A549 (cell line): ENCODE measurements around the gene COL13A1. TPM values are rescaled to one million over a fixed set of nuclear protein-coding genes. Genes with fewer than 3 reads are reported as not detected.

Experiments
- ATAC-seq, 2 experiments: fragments of 200-7000 bp in 1 of 2; fragments of >200 bp in 1 of 2; cut with Nextera tagmentation in 1 of 2; cut with Tn5 transposase in 1 of 2; 3 replicates each; pipeline versions ENCODE4 v1.8.0 to v1.9.1; 2018 to 2020; ENCODE audit warnings: mild to moderate bottlenecking in 1 of 2, moderate library complexity in 1 of 2
- CTCF ChIA-PET: fragments of 300-600 bp; sonication (Branson Sonifier 250); formaldehyde crosslinking; extraction: SDS; loops from one replicate; lab custom pipeline; 2021; ENCODE audit warnings: antibody characterized with exemption, inconsistent platforms; lab: Yijun Ruan, JAX
- POLR2A ChIA-PET: fragments of 350-600 bp; formaldehyde crosslinking; extraction: SDS; loops from one replicate; lab custom pipeline; 2021; ENCODE audit warnings: antibody characterized with exemption, inconsistent platforms; lab: Yijun Ruan, JAX
- DNase-seq, 2 experiments: peaks; one replicate each; pipeline versions ENCODE4 v3.0.0 to v3.0.0-alpha.2; 2011 to 2016; ENCODE audit warnings: low read depth in 1 of 2, low spot score in 1 of 2
- FAIRE-seq: peaks from 2 replicates; lab custom pipeline; 2011; peaks lifted over from hg19 to GRCh38; lab: Jason Lieb, UNC
- H3K27ac ChIP-seq, 2 experiments: fragments of >200 bp; sonication (Bioruptor Twin); formaldehyde crosslinking; 3 replicates each; pipeline ENCODE4 v1.5.1; 2016 to 2017
- H3K4me1 ChIP-seq: fragments of >200 bp; sonication (Bioruptor Twin); formaldehyde crosslinking; 3 replicates; pipeline ENCODE4 v1.6.1; 2016
- H3K4me2 ChIP-seq: fragments of >200 bp; sonication (Bioruptor Twin); formaldehyde crosslinking; 3 replicates; pipeline ENCODE4 v1.6.1; 2016
- H3K4me3 ChIP-seq: fragments of >200 bp; sonication (Bioruptor Twin); formaldehyde crosslinking; 3 replicates; pipeline ENCODE4 v1.5.1; 2016
- H3K9me3 ChIP-seq: fragments of >200 bp; sonication (Bioruptor Twin); formaldehyde crosslinking; 3 replicates; pipeline ENCODE4 v1.6.1; 2016
- BHLHE40 ChIP-seq: IDR thresholded peaks from 2 replicates; pipeline ENCODE4 v1.6.1; 2012; ENCODE audit warnings: low read depth, low read length, inconsistent platforms
- EHF ChIP-seq: fragments of 250-450 bp; sonication (Bioruptor Pico); IDR thresholded peaks from 2 replicates; pipeline ENCODE4 v1.5.0; 2020; ENCODE audit warnings: mild to moderate bottlenecking
- HOXB13 ChIP-seq: fragments of 250-450 bp; sonication (Bioruptor Pico); IDR thresholded peaks from 2 replicates; pipeline ENCODE4 v1.5.0; 2020; ENCODE audit warnings: low read depth, mild to moderate bottlenecking, moderate library complexity
- HOXB5 ChIP-seq: fragments of 250-450 bp; sonication (Bioruptor Pico); IDR thresholded peaks from 2 replicates; pipeline ENCODE4 v1.5.0; 2020; ENCODE audit warnings: mild to moderate bottlenecking, moderate library complexity
- JUN ChIP-seq, 2 experiments: fragments of >200 bp; sonication (Bioruptor Twin); formaldehyde crosslinking; IDR thresholded peaks; 2 replicates in 1 of 2; 3 replicates in 1 of 2; pipeline ENCODE4 v1.6.1; 2016 to 2017
- JUNB ChIP-seq: fragments of >200 bp; sonication (Bioruptor Twin); formaldehyde crosslinking; IDR thresholded peaks from 2 replicates; pipeline ENCODE4 v1.6.1; 2016
- MAZ ChIP-seq: fragments of 150-350 bp; IDR thresholded peaks from 2 replicates; pipeline ENCODE4 v1.6.1; 2014; ENCODE audit warnings: antibody characterized with exemption, low read depth, low read length, borderline replicate concordance
- PHF8 ChIP-seq: fragments of 200-600 bp; sonication (generic); IDR thresholded peaks from 2 replicates; pipeline ENCODE4 v1.6.1; 2016; ENCODE audit warnings: low read depth, mild to moderate bottlenecking, antibody characterized with exemption, moderate library complexity, borderline replicate concordance
- POLR2AphosphoS2 ChIP-seq: conservative IDR thresholded peaks from 2 replicates; pipeline ENCODE4 v1.6.1; 2012; ENCODE audit warnings: low read length, improper control_type of control experiment, inconsistent platforms
- RAD21 ChIP-seq, 2 experiments: fragments of >200 bp in 1 of 2; sonication (Bioruptor Twin) in 1 of 2; formaldehyde crosslinking in 1 of 2; IDR thresholded peaks in 1 of 2; conservative IDR thresholded peaks in 1 of 2; 2 replicates in 1 of 2; 3 replicates in 1 of 2; pipeline ENCODE4 v1.6.1; 2012 to 2018; ENCODE audit warnings: inconsistent platforms in 1 of 2
- RCOR1 ChIP-seq: fragments of 150-350 bp; IDR thresholded peaks from 2 replicates; pipeline ENCODE4 v1.6.1; 2014; ENCODE audit warnings: antibody characterized with exemption, low read length, low read depth
- RNF2 ChIP-seq: fragments of 200-600 bp; sonication (generic); IDR thresholded peaks from 2 replicates; pipeline ENCODE4 v1.6.1; 2016; ENCODE audit warnings: low read depth, mild to moderate bottlenecking, antibody characterized with exemption, moderate library complexity, borderline replicate concordance
- SREBF2 ChIP-seq: fragments of 450-650 bp; IDR thresholded peaks from 2 replicates; pipeline ENCODE4 v1.6.1; 2014; ENCODE audit warnings: mild to moderate bottlenecking, moderate library complexity
- TP53 ChIP-seq: fragments of 250-450 bp; sonication (Bioruptor Pico); IDR thresholded peaks from 2 replicates; pipeline ENCODE4 v1.5.0; 2021; ENCODE audit warnings: mild to moderate bottlenecking, moderate library complexity
- ZC3H11A ChIP-seq: fragments of 450-650 bp; IDR thresholded peaks from 2 replicates; pipeline ENCODE4 v1.6.1; 2014; ENCODE audit warnings: antibody characterized with exemption, mild to moderate bottlenecking
- ZSCAN20 ChIP-seq: fragments of 250-450 bp; sonication (Bioruptor Pico); IDR thresholded peaks from 2 replicates; pipeline ENCODE4 v1.8.0; 2022; ENCODE audit warnings: mild to moderate bottlenecking, moderate library complexity
- WGBS: methylation state at CpG from one replicate; pipeline ENCODE4 v1.1.6; 2017; ENCODE audit errors: missing lambda C conversion rate; 5-methylcytosine and 5-hydroxymethylcytosine counted together
- polyA plus RNA-seq, 4 experiments: library from polyadenylated mRNA; depleted of rRNA in 3 of 4; stranded (reverse); fragments of >200 nt; fragmentation: RNase III in 1 of 4; extraction: RNeasy Plus Mini Kit Qiagen cat#74134 plus additional on column Dnase treatment in 1 of 4; gene quantifications; 2 replicates in 3 of 4; 3 replicates in 1 of 4; pipeline ENCODE4 v1.2.3, GENCODE V29; 2011 to 2017
- TF ChIP-seq, protein P1 (sequence below): IDR thresholded peaks from 2 replicates; pipeline ENCODE4 v1.6.1; 2012
- TF ChIP-seq, protein P2 (sequence below): fragments of 150-350 bp; IDR thresholded peaks from 2 replicates; pipeline ENCODE4 v1.6.1; 2014; ENCODE audit warnings: low read depth, mild to moderate bottlenecking, low read length
- TF ChIP-seq, protein P3 (sequence below): fragments of >200 bp; sonication (Bioruptor Twin); formaldehyde crosslinking; IDR thresholded peaks from 3 replicates; pipeline ENCODE4 v1.6.1; 2016

Gene COL13A1
- polyA plus RNA-seq, 2 of the 4 experiments (the other 2 are of a cell fraction): 0.08 to 0.27 TPM

DNA sequence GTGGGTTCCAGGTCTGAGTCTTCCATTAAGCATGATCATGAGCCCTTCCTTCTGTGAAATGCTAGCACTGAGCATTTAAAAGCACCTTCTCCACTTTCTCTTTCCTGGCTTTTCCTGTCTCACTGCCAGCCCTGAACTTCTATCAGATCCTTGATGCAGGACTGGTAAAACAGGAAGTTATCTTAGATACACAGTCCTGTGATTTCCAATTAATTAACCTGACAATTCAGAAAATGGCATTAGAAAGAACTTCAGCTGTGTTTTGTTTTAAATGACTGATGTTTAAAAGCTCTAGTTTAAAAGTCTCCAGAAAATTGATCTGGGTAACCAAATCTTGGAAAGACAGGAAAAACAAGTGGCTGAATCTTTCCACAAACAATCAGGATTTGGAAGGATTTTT, 172.0 kb downstream of the COL13A1 start:
- CTCF ChIA-PET: interaction anchor here (1.2 to 2.4 kb wide), 6 partner anchors 8 to 187 kb away, joined by 3 to 9 read pairs (median 5); no protein-coding TSS in a partner anchor
- TF ChIP-seq RAD21 (conservative IDR thresholded peaks at IDR 0.05 in 1 of 2, IDR thresholded peaks at IDR 0.05 in 1 of 2): no peak
- no peak for TF ChIP-seq HOXB13 (CRISPR knock-in tag)
- TF ChIP-seq ZC3H11A: no peak
- TF ChIP-seq PHF8: no peak
- TF ChIP-seq, protein P1, sequence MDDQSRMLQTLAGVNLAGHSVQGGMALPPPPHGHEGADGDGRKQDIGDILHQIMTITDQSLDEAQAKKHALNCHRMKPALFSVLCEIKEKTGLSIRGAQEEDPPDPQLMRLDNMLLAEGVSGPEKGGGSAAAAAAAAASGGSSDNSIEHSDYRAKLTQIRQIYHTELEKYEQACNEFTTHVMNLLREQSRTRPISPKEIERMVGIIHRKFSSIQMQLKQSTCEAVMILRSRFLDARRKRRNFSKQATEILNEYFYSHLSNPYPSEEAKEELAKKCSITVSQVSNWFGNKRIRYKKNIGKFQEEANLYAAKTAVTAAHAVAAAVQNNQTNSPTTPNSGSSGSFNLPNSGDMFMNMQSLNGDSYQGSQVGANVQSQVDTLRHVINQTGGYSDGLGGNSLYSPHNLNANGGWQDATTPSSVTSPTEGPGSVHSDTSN: no peak
- no peak for TF ChIP-seq ZSCAN20 (CRISPR knock-in tag)
- TF ChIP-seq TP53 (CRISPR knock-in tag): no peak
- TF ChIP-seq, protein P2, sequence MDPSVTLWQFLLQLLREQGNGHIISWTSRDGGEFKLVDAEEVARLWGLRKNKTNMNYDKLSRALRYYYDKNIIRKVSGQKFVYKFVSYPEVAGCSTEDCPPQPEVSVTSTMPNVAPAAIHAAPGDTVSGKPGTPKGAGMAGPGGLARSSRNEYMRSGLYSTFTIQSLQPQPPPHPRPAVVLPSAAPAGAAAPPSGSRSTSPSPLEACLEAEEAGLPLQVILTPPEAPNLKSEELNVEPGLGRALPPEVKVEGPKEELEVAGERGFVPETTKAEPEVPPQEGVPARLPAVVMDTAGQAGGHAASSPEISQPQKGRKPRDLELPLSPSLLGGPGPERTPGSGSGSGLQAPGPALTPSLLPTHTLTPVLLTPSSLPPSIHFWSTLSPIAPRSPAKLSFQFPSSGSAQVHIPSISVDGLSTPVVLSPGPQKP: no peak
- no peak for TF ChIP-seq RNF2
- TF ChIP-seq POLR2AphosphoS2: no peak
- TF ChIP-seq BHLHE40: no peak
- TF ChIP-seq, protein P3, sequence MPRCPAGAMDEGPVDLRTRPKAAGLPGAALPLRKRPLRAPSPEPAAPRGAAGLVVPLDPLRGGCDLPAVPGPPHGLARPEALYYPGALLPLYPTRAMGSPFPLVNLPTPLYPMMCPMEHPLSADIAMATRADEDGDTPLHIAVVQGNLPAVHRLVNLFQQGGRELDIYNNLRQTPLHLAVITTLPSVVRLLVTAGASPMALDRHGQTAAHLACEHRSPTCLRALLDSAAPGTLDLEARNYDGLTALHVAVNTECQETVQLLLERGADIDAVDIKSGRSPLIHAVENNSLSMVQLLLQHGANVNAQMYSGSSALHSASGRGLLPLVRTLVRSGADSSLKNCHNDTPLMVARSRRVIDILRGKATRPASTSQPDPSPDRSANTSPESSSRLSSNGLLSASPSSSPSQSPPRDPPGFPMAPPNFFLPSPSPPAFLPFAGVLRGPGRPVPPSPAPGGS: no peak
- no peak for TF ChIP-seq JUNB
- no peak for TF ChIP-seq SREBF2
- no peak for TF ChIP-seq MAZ
- TF ChIP-seq JUN (IDR thresholded peaks at IDR 0.05): no peak
- TF ChIP-seq, all 56 proteins: peak for 0
- Histone ChIP-seq H3K4me2 (no peak overlapping the region), H3K9me3 (0 out of 3 replicates have a peak, but pooled peaks cover 5% of the 10 kb centered on the region), H3K27ac (no peak overlapping the region), H3K4me1 (no peaks in the 10 kb centered on the region), H3K4me3 (no peak overlapping the region)
- no peak for ATAC-seq
- DNase-seq: no peak
- POLR2A ChIA-PET: no interaction called here
- FAIRE-seq: peak; percentile 18

DNA sequence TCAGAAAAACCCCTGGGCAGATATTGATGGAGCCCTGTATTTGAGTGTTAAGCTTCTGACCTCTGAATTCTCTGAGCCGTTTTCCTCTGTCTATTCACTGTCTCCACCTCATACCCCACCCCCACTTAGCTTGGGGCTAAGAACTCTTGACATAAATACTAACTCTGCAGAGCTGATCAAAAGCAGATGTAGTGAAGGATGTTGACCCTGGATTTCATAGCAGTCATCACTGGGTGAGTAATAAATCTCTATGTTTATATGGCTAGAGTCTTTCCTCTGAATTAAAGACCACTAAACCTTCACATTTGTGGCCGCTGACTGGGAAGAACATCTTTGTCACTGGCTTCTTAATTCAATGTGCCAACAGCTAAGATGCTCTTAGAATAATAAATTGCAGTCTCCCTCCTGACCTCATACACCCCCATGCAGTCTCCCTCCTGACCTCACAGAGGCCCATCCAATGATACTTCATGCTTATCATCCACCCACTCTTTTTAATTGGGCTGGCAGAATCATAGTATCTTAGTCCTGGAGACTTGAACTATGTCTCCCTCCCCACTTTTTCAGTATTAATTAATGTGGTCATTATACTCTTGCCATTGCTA, 172.9 kb downstream of the COL13A1 start:
- ChIA-PET POLR2A (no interaction called here), CTCF (interaction anchor here (0.5 to 2.4 kb wide), 6 partner anchors 9 to 29 kb away, joined by 3 to 9 read pairs (median 4); no protein-coding TSS in a partner anchor)
- TF ChIP-seq HOXB5 (CRISPR knock-in tag) (no peak), RCOR1 (no peak), PHF8 (no peak), EHF (CRISPR knock-in tag) (no peak), TP53 (CRISPR knock-in tag) (no peak)
- TF ChIP-seq, protein P2: no peak
- TF ChIP-seq, protein P3: no peak
- no peak overlapping the region for H3K4me2 ChIP-seq
- no peaks in the 10 kb centered on the region for H3K4me1 ChIP-seq
- no peak overlapping the region for H3K4me3 ChIP-seq
- H3K27ac ChIP-seq: no peak overlapping the region
- ATAC-seq: no peak
- H3K9me3 ChIP-seq: peaks cover 9% of the 10 kb centered on the region; the same call in 1 of the 3 replicates
- no peak for FAIRE-seq
- no peak for DNase-seq
- 2% methylated on average over 2 of the region's 2 CpGs for WGBS
